Body of pancreas (tissue), 4 donors: ENCODE results near the gene CAPSL.

Experiments used
- POLR2A ChIP-seq, 3 donors: fragments of 450-650 bp; IDR thresholded peaks; one replicate each; pipeline ENCODE4 v1.6.1; 2016; ENCODE audit warnings: antibody characterized with exemption in 3 of 3, mild to moderate bottlenecking in 2 of 3
- TF ChIP-seq, protein P1 (sequence below), 7 experiments: fragments of 450-650 bp in 4 of 7; fragments of 200-600 bp in 3 of 7; sonication (generic) in 3 of 7; IDR thresholded peaks; one replicate each; pipeline ENCODE4 v1.5.1; 2016 to 2019; ENCODE audit warnings: antibody characterized with exemption in 7 of 7

DNA sequence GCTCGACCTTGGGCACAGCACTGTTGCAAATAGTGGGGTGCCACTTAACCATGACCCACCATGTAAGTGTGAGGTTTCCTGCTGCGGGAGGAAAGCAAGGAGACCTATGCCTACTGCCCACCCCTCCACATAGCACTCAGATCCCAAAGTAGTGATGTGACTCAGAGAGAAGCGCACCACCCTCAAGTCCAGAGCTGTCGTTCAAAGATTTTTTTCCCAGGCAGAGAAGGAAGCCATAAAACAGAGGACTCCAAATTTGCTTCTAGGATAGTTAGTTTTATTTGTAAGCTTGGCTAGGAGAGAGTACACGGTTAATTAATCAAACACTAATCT, 33.4 kb upstream of the CAPSL start:
- TF ChIP-seq, protein P1, sequence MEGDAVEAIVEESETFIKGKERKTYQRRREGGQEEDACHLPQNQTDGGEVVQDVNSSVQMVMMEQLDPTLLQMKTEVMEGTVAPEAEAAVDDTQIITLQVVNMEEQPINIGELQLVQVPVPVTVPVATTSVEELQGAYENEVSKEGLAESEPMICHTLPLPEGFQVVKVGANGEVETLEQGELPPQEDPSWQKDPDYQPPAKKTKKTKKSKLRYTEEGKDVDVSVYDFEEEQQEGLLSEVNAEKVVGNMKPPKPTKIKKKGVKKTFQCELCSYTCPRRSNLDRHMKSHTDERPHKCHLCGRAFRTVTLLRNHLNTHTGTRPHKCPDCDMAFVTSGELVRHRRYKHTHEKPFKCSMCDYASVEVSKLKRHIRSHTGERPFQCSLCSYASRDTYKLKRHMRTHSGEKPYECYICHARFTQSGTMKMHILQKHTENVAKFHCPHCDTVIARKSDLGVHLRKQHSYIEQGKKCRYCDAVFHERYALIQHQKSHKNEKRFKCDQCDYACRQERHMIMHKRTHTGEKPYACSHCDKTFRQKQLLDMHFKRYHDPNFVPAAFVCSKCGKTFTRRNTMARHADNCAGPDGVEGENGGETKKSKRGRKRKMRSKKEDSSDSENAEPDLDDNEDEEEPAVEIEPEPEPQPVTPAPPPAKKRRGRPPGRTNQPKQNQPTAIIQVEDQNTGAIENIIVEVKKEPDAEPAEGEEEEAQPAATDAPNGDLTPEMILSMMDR (IDR thresholded peaks at IDR 0.05): no peak
- TF ChIP-seq POLR2A (IDR thresholded peaks at IDR 0.05): no peak
